GM23338 (cell line): ENCODE measurements around the gene LIN7C. TPM values are rescaled to one million over a fixed set of nuclear protein-coding genes. Genes with fewer than 3 reads are reported as not detected.

Source experiments
- ATAC-seq: fragments of 200-7000 bp; cut with Tn5 transposase; 3 replicates; pipeline ENCODE4 v1.9.1; 2020
- DNase-seq: peaks from one replicate; pipeline ENCODE4 v3.0.0-alpha.2; 2015; ENCODE audit warnings: low spot score
- H2AFZ ChIP-seq: fragments of 200-600 bp; sonication (generic); 2 replicates; pipeline ENCODE4 v1.8.0; 2016; ENCODE audit warnings: antibody characterized with exemption, mild to moderate bottlenecking, moderate library complexity
- H3F3A ChIP-seq: fragments of 200-600 bp; sonication (generic); replicated peaks from 2 replicates; pipeline ENCODE4 v1.8.0; 2017; ENCODE audit warnings: antibody characterized with exemption, mixed run types, low read depth
- H3K27ac ChIP-seq: fragments of 200-600 bp; sonication (generic); 2 replicates; pipeline ENCODE4 v1.6.1; 2016; ENCODE audit warnings: low read depth
- H3K27me3 ChIP-seq: fragments of 200-600 bp; sonication (generic); 2 replicates; pipeline ENCODE4 v1.8.0; 2016; ENCODE audit warnings: mild to moderate bottlenecking, mixed run types, moderate library complexity; ENCODE audit not compliant: insufficient read depth
- H3K36me3 ChIP-seq: fragments of 200-600 bp; sonication (generic); 2 replicates; pipeline ENCODE4 v1.8.0; 2016; ENCODE audit warnings: mild to moderate bottlenecking; ENCODE audit not compliant: insufficient read depth
- H3K4me1 ChIP-seq: fragments of 200-600 bp; sonication (generic); 2 replicates; pipeline ENCODE4 v1.8.0; 2016; ENCODE audit warnings: mild to moderate bottlenecking, moderate library complexity; ENCODE audit not compliant: insufficient read depth
- H3K4me2 ChIP-seq: fragments of 200-600 bp; sonication (generic); 2 replicates; pipeline ENCODE4 v1.7.1; 2017; ENCODE audit warnings: mixed run types
- H3K4me3 ChIP-seq: fragments of 200-600 bp; sonication (generic); 2 replicates; pipeline ENCODE4 v1.6.1; 2016; ENCODE audit warnings: mixed run types
- H3K79me2 ChIP-seq: fragments of 200-600 bp; sonication (generic); replicated peaks from 2 replicates; pipeline ENCODE4 v1.8.0; 2017; ENCODE audit warnings: mild to moderate bottlenecking; ENCODE audit not compliant: insufficient read depth
- H3K9me2 ChIP-seq: fragments of 200-600 bp; sonication (generic); 2 replicates; pipeline ENCODE4 v1.8.0; 2017; ENCODE audit not compliant: insufficient read depth
- H4K20me1 ChIP-seq: fragments of 200-600 bp; sonication (generic); replicated peaks from 2 replicates; pipeline ENCODE4 v1.8.0; 2017; ENCODE audit warnings: mild to moderate bottlenecking; ENCODE audit not compliant: insufficient read depth
- H3K27ac Mint-ChIP-seq: 2 replicates; pipeline ENCODE4 v1.8.0; 2020; ENCODE audit warnings: inconsistent platforms, mild to moderate bottlenecking, moderate library complexity, mixed read lengths
- H3K27me3 Mint-ChIP-seq: 3 replicates; pipeline ENCODE4 v1.8.0; 2022; ENCODE audit warnings: low read depth, mild to moderate bottlenecking, moderate library complexity, mixed read lengths, inconsistent platforms; ENCODE audit not compliant: insufficient read depth, poor library complexity
- H3K36me3 Mint-ChIP-seq: 3 replicates; pipeline ENCODE4 v1.8.0; 2021; ENCODE audit warnings: low read depth, mild to moderate bottlenecking, inconsistent platforms, moderate library complexity, mixed read lengths
- H3K4me1 Mint-ChIP-seq: 3 replicates; pipeline ENCODE4 v1.8.0; 2020; ENCODE audit warnings: mild to moderate bottlenecking, inconsistent platforms, mixed read lengths
- H3K4me3 Mint-ChIP-seq: 3 replicates; pipeline ENCODE4 v1.8.0; 2021; ENCODE audit warnings: moderate library complexity, mild to moderate bottlenecking, inconsistent platforms, mixed read lengths
- H3K9me3 Mint-ChIP-seq: 3 replicates; pipeline ENCODE4 v1.8.0; 2020; ENCODE audit warnings: moderate library complexity, mild to moderate bottlenecking, inconsistent platforms, mixed read lengths
- CTCF ChIP-seq, 2 experiments: fragments of 200-600 bp in 1 of 2; sonication (generic) in 1 of 2; conservative IDR thresholded peaks; 2 replicates each; pipeline versions ENCODE4 v1.5.1 to v1.6.1; 2016 to 2017; ENCODE audit warnings: antibody characterized with exemption in 2 of 2, low read depth in 2 of 2, mild to moderate bottlenecking in 2 of 2, moderate library complexity in 1 of 2
- EZH2 ChIP-seq: fragments of 200-600 bp; sonication (generic); IDR thresholded peaks from one replicate; pipeline ENCODE4 v1.8.0; 2017; ENCODE audit warnings: antibody characterized with exemption, mild to moderate bottlenecking, low read depth; ENCODE audit not compliant: unreplicated experiment
- EZH2phosphoT487 ChIP-seq: fragments of 200-600 bp; sonication (generic); IDR thresholded peaks from one replicate; pipeline ENCODE4 v1.8.1; 2018; ENCODE audit warnings: antibody characterized with exemption; ENCODE audit not compliant: unreplicated experiment
- JUNB ChIP-seq: IDR thresholded peaks from one replicate; pipeline ENCODE4 v1.6.1; 2016; ENCODE audit warnings: antibody characterized with exemption; ENCODE audit not compliant: unreplicated experiment
- NANOG ChIP-seq: IDR thresholded peaks from 2 replicates; pipeline ENCODE4 v1.6.1; 2016; ENCODE audit warnings: antibody characterized with exemption, borderline replicate concordance
- REST ChIP-seq: IDR thresholded peaks from one replicate; pipeline ENCODE4 v1.6.1; 2018; ENCODE audit warnings: antibody characterized with exemption; ENCODE audit not compliant: unreplicated experiment
- ZNF331 ChIP-seq: fragments of 250-450 bp; sonication (Bioruptor Pico); IDR thresholded peaks from 2 replicates; pipeline ENCODE4 v1.5.0; 2020; ENCODE audit warnings: low read depth, mild to moderate bottlenecking, moderate library complexity
- polyA plus RNA-seq: library from polyadenylated mRNA; unstranded; fragments of >200 nt; fragmentation: Nextera tagmentation; extraction: Ambion mirVana; gene quantifications from 2 replicates; pipeline ENCODE4 v1.2.1, GENCODE V29; 2016
- total RNA-seq: library from RNA; depleted of rRNA; stranded (reverse); fragments of >200 nt; shearing (Covaris generic); gene quantifications from 2 replicates; pipeline ENCODE4 v1.2.3, GENCODE V29; 2014

LIN7C gene
- total and polyA plus RNA-seq, 2 experiments from 2014 or later = 22.5 to 61.0 TPM

- no peak for ATAC-seq
- H3K4me1 Mint-ChIP-seq = peaks cover 2% of the 10 kb centered on the region; the same call in 1 of the 3 replicates
- no peaks in the 10 kb centered on the region for H3F3A ChIP-seq
Observed at GRCh38 chr11:27551127-27551526, 44.6 kb upstream of the LIN7C start.

More at GRCh38 chr11:27551127-27551526, 44.6 kb upstream of the LIN7C start:
- Histone ChIP-seq H3K36me3 (no peaks in the 10 kb centered on the region), H3K79me2 (no peaks in the 10 kb centered on the region), H3K4me3 (no peak overlapping the region), H2AFZ (no peak overlapping the region), H3K27ac (no peak overlapping the region), H3K9me2 (peaks cover 40% of the 10 kb centered on the region), H3K4me1 (0 out of 2 replicates have a peak, but pooled peaks cover 3% of the 10 kb centered on the region), H3K27me3 (no peaks in the 10 kb centered on the region), H4K20me1 (no peaks in the 10 kb centered on the region; the same call in 1 of the 2 replicates), H3K4me2 (no peak overlapping the region)
- no peak overlapping the region for H3K27ac Mint-ChIP-seq
- no peaks in the 10 kb centered on the region for H3K36me3 Mint-ChIP-seq
- no peak for TF ChIP-seq CTCF (conservative IDR thresholded peaks at IDR 0.05; ENCODE audit: low read depth in 2 of 2)
- no peak for TF ChIP-seq REST
- TF ChIP-seq NANOG = no peak
- TF ChIP-seq JUNB = no peak
- no peak for TF ChIP-seq ZNF331
- TF ChIP-seq EZH2phosphoT487 = no peak
- TF ChIP-seq EZH2 = no peak
- no peaks in the 10 kb centered on the region for H3K9me3 Mint-ChIP-seq
- H3K4me3 Mint-ChIP-seq = no peak overlapping the region
- DNase-seq = no peak
- no peaks in the 10 kb centered on the region for H3K27me3 Mint-ChIP-seq
